Measurements from ENCODE around the gene BDKRB1.

DNA sequence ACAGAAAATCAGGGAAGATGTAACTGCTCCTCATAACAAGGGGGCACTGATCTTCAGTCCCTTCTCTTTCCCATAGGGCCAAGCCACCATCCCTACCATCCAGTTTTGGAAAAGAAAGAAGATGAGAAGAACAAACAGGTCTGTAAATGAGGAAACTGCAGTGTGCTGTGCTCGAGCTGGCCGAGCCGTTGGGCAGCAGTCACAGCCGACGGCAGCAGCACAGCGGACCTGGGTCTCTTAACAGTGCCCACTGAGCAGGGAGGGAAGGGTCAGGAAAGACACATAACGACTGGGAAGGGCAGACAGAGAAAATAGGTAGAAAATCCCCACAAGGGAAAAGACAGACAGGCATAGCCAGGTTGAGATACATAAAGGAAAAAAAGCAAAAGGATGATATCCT, 38.2 kb downstream of the BDKRB1 start:
- no peak for TF ChIP-seq JUNB (IDR thresholded peaks at IDR 0.05)
- TF ChIP-seq POLR2A (IDR thresholded peaks at IDR 0.05; ENCODE audit: low read length), result no peak
- TF ChIP-seq, protein P1, sequence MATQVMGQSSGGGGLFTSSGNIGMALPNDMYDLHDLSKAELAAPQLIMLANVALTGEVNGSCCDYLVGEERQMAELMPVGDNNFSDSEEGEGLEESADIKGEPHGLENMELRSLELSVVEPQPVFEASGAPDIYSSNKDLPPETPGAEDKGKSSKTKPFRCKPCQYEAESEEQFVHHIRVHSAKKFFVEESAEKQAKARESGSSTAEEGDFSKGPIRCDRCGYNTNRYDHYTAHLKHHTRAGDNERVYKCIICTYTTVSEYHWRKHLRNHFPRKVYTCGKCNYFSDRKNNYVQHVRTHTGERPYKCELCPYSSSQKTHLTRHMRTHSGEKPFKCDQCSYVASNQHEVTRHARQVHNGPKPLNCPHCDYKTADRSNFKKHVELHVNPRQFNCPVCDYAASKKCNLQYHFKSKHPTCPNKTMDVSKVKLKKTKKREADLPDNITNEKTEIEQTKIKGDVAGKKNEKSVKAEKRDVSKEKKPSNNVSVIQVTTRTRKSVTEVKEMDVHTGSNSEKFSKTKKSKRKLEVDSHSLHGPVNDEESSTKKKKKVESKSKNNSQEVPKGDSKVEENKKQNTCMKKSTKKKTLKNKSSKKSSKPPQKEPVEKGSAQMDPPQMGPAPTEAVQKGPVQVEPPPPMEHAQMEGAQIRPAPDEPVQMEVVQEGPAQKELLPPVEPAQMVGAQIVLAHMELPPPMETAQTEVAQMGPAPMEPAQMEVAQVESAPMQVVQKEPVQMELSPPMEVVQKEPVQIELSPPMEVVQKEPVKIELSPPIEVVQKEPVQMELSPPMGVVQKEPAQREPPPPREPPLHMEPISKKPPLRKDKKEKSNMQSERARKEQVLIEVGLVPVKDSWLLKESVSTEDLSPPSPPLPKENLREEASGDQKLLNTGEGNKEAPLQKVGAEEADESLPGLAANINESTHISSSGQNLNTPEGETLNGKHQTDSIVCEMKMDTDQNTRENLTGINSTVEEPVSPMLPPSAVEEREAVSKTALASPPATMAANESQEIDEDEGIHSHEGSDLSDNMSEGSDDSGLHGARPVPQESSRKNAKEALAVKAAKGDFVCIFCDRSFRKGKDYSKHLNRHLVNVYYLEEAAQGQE (IDR thresholded peaks at IDR 0.05), result no peak
- no peak for TF ChIP-seq SMC3 (IDR thresholded peaks at IDR 0.05)
- TF ChIP-seq, protein P2, sequence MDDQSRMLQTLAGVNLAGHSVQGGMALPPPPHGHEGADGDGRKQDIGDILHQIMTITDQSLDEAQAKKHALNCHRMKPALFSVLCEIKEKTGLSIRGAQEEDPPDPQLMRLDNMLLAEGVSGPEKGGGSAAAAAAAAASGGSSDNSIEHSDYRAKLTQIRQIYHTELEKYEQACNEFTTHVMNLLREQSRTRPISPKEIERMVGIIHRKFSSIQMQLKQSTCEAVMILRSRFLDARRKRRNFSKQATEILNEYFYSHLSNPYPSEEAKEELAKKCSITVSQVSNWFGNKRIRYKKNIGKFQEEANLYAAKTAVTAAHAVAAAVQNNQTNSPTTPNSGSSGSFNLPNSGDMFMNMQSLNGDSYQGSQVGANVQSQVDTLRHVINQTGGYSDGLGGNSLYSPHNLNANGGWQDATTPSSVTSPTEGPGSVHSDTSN (IDR thresholded peaks at IDR 0.05), result no peak
- no peak for TF ChIP-seq EP300 (IDR thresholded peaks at IDR 0.05)
- TF ChIP-seq, protein P3, sequence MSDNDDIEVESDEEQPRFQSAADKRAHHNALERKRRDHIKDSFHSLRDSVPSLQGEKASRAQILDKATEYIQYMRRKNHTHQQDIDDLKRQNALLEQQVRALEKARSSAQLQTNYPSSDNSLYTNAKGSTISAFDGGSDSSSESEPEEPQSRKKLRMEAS (IDR thresholded peaks at IDR 0.05), result no peak
